ENCODE data around the gene ZHX3. TPM values are rescaled to one million over a fixed set of nuclear protein-coding genes. Genes with fewer than 3 reads are reported as not detected.

ZHX3 gene
- polyA plus RNA-seq, 3 donors, result 0.58 to 3.2 (median 1.1) TPM

GRCh38 chr20:41349266-41349665 lies 31.7 kb upstream of the ZHX3 start:
- no peaks in the 10 kb centered on the region for H3K9me3 Mint-ChIP-seq
- Histone ChIP-seq H3K36me3 (replicated peaks in 1 of 2; ENCODE audit: control insufficient read depth in 1 of 2, insufficient read depth in 2 of 2, low read length in 2 of 2) (no peaks in the 10 kb centered on the region), H4K20me1 (ENCODE audit: insufficient read depth, low read length) (no peaks in the 10 kb centered on the region), H3K9ac (ENCODE audit: insufficient read depth, low read length, poor library complexity, severe bottlenecking) (no peak overlapping the region), H3K27ac (ENCODE audit: low read depth in 1 of 2, low read length in 2 of 2) (no peak overlapping the region), H3K9me3 (replicated peaks in 1 of 2; ENCODE audit: control insufficient read depth in 1 of 2, insufficient read depth in 1 of 2, low read length in 2 of 2) (no peaks in the 10 kb centered on the region), H2AFZ (ENCODE audit: insufficient read depth, low read depth, low read length, poor library complexity, severe bottlenecking) (no peak overlapping the region), H3K27me3 (ENCODE audit: control insufficient read depth in 2 of 2, insufficient read depth in 2 of 2, low read length in 2 of 2) (no peaks in the 10 kb centered on the region), H3K4me2 (replicated peaks; ENCODE audit: extremely low read depth, low read length, poor library complexity, severe bottlenecking) (no peak overlapping the region), H3K4me3 (replicated peaks in 1 of 3; ENCODE audit: low read depth in 2 of 3, low read length in 3 of 3) (no peak overlapping the region), H3K4me1 (ENCODE audit: control insufficient read depth in 1 of 2, insufficient read depth in 2 of 2, low read length in 2 of 2) (no peaks in the 10 kb centered on the region), H3K79me2 (ENCODE audit: insufficient read depth, low read length) (no peaks in the 10 kb centered on the region)
- H3K27me3 Mint-ChIP-seq (ENCODE audit: low read depth in 3 of 3), result peaks cover 11 to 28% (median 23%) of the 10 kb centered on the region in 3 donors
- H3K36me3 Mint-ChIP-seq, result no peaks in the 10 kb centered on the region
- H3K27ac Mint-ChIP-seq, result no peak overlapping the region
- WGBS (ENCODE audit: insufficient coverage), result no CpG with 5 or more reads among the region's 2 CpGs
- intact Hi-C loops (cut with micrococcal nuclease), result loop anchor here in 1 of 2 donors (10.0 kb wide), 1 partner anchor 384 kb away; no protein-coding TSS in a partner anchor
- H3K4me1 Mint-ChIP-seq, result peaks cover 6% of the 10 kb centered on the region
- DNase-seq, result no peak
- no peak overlapping the region for H3K4me3 Mint-ChIP-seq
- TF ChIP-seq CTCF (IDR thresholded peaks at IDR 0.05), result no peak

- H3K9me3 Mint-ChIP-seq, result no peaks in the 10 kb centered on the region
- 84% methylated on average over 13 of the region's 13 CpGs for WGBS (ENCODE audit: insufficient coverage)
- H2AFZ ChIP-seq (ENCODE audit: insufficient read depth, low read depth, low read length, poor library complexity, severe bottlenecking), result no peak overlapping the region
Observed at GRCh38 chr20:41348430-41349172, 31.1 kb upstream of the ZHX3 start.

More at GRCh38 chr20:41348430-41349172, 31.1 kb upstream of the ZHX3 start:
- Histone ChIP-seq H3K9me3 (replicated peaks in 1 of 2; ENCODE audit: control insufficient read depth in 1 of 2, insufficient read depth in 1 of 2, low read length in 2 of 2) (no peaks in the 10 kb centered on the region), H3K4me1 (ENCODE audit: control insufficient read depth in 1 of 2, insufficient read depth in 2 of 2, low read length in 2 of 2) (no peaks in the 10 kb centered on the region), H3K79me2 (ENCODE audit: insufficient read depth, low read length) (no peaks in the 10 kb centered on the region), H3K27ac (ENCODE audit: low read depth in 1 of 2, low read length in 2 of 2) (no peak overlapping the region), H3K4me3 (replicated peaks in 1 of 3; ENCODE audit: low read depth in 2 of 3, low read length in 3 of 3) (no peak overlapping the region), H3K4me2 (replicated peaks; ENCODE audit: extremely low read depth, low read length, poor library complexity, severe bottlenecking) (no peak overlapping the region), H3K9ac (ENCODE audit: insufficient read depth, low read length, poor library complexity, severe bottlenecking) (no peak overlapping the region), H3K27me3 (ENCODE audit: control insufficient read depth in 2 of 2, insufficient read depth in 2 of 2, low read length in 2 of 2) (no peaks in the 10 kb centered on the region), H4K20me1 (ENCODE audit: insufficient read depth, low read length) (no peaks in the 10 kb centered on the region), H3K36me3 (replicated peaks in 1 of 2; ENCODE audit: control insufficient read depth in 1 of 2, insufficient read depth in 2 of 2, low read length in 2 of 2) (no peaks in the 10 kb centered on the region)
- Mint-ChIP-seq H3K4me1 (peaks cover 6% of the 10 kb centered on the region), H3K27me3 (ENCODE audit: low read depth in 3 of 3) (peaks cover 11 to 26% (median 22%) of the 10 kb centered on the region in 3 donors), H3K4me3 (no peak overlapping the region), H3K36me3 (no peaks in the 10 kb centered on the region), H3K27ac (no peak overlapping the region)
- intact Hi-C loops (cut with micrococcal nuclease), result loop anchor here in 1 of 2 donors (10.0 kb wide), 1 partner anchor 384 kb away; no protein-coding TSS in a partner anchor
- TF ChIP-seq CTCF (IDR thresholded peaks at IDR 0.05), result no peak
- DNase-seq, result no peak

All from CD14-positive monocyte (primary cell).